Cardiac fibroblast (primary cell): ENCODE measurements around the gene KLHDC7B.

ENCODE experiments used
- DNase-seq, 2 donors: peaks; one replicate each; pipeline versions ENCODE4 v3.0.0 to v3.0.0-alpha.2; 2010; ENCODE audit warnings: low read depth in 2 of 2
- H3K4me3 ChIP-seq, 2 donors: replicated peaks in 1 of 2; 1 replicate in 1 of 2; 2 replicates in 1 of 2; pipeline ENCODE4 v1.5.1; 2011; ENCODE audit warnings: low read depth in 2 of 2, low read length in 2 of 2, mild to moderate bottlenecking in 2 of 2, moderate library complexity in 1 of 2
- TF ChIP-seq, protein P1 (sequence below): IDR thresholded peaks from one replicate; pipeline ENCODE4 v1.5.1; 2011; ENCODE audit warnings: low read depth, mild to moderate bottlenecking, low read length, inconsistent platforms

KLHDC7B gene

GRCh38 chr22:50569896-50570535 lies 24.3 kb downstream of the KLHDC7B start:
- TF ChIP-seq, protein P1, sequence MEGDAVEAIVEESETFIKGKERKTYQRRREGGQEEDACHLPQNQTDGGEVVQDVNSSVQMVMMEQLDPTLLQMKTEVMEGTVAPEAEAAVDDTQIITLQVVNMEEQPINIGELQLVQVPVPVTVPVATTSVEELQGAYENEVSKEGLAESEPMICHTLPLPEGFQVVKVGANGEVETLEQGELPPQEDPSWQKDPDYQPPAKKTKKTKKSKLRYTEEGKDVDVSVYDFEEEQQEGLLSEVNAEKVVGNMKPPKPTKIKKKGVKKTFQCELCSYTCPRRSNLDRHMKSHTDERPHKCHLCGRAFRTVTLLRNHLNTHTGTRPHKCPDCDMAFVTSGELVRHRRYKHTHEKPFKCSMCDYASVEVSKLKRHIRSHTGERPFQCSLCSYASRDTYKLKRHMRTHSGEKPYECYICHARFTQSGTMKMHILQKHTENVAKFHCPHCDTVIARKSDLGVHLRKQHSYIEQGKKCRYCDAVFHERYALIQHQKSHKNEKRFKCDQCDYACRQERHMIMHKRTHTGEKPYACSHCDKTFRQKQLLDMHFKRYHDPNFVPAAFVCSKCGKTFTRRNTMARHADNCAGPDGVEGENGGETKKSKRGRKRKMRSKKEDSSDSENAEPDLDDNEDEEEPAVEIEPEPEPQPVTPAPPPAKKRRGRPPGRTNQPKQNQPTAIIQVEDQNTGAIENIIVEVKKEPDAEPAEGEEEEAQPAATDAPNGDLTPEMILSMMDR, result no peak
- DNase-seq, result no peak
- no peak overlapping the region for H3K4me3 ChIP-seq

DNA sequence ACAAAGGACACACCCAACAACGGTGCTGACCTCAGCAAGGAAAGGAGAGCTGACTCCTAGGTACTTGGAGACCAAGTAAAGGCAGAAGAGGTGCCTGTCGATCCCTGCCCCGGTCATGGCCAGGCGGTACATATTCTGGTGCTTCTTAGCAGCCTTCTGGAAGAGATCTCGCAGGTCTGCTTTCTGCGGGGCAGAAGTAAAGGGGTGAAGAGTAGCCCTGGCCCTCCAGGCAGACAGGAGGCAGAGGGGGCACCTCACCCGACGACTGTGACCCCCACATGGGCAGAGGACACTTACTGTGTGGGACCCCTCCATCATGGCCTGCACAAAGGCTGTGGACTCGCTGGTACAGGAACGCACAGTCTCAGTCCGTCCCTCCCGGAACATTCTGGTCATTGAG lies 25.2 kb downstream of the KLHDC7B start:
- no peak overlapping the region for H3K4me3 ChIP-seq
- TF ChIP-seq, protein P1, result no peak
- no peak for DNase-seq

DNA sequence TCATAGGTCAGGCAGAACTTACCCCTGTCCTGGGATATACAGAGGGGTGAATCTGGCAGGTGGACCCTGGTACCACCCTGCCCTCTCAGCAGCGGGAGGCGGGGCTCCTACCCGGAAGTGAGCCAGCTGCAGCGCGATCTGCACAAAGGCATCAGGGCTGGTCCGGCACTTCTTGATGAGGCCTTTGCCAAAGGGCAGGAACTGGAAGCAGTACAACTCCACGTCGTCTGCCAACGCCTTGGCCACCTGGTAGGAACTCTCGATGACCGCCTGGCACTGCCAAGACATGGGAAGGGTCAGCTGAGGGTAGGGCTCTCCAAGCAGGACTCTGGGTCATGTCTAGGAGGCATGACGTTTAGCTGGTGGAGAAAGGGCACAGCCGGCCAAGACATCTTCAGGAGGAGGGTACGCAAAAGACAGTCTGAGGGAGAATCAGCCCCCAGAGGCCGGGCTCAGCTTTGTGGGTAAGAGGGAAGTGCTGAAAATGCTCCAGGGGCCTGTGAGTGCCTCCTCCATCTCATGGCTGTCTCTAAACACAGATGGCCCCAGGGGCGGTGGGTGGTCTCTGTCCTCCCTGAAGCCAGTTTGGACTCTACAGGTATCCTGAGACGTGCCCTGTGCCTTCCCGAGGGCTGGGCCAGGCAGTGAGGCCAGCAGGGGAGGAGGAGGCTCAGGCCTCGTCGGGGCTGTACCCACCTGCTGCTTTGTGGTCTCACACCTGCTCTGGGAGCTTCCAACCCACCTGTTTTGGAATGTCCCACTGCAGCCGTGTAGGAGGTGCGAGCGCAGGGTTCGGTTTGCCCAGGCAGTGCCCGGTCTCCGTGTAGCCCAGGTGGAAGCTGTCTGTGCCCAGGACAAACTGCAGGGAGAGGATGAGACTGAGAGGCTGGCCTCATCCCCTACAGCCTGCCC lies 25.8 kb downstream of the KLHDC7B start:
- TF ChIP-seq, protein P1, result no peak
- DNase-seq, result no peak

DNA sequence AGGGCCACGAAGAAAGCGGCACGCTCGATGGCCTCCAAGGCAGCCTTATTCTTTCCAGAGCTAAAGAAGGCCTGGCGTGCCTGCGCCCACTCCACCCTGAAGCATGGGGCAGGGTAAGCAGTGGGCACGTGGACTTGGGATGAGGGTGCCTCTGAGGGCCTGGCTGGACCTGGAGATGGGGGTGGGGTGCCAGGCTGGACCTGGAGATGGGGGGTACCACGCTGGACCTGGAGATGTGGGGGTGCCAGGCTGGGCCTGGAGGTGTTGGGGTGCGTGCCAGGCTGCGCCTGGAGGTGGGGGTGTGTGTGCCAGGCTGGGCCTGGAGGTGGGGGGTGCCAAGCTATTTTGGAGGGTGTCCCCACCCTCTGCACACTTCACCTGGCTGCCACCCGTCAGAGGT lies 27.3 kb downstream of the KLHDC7B start:
- H3K4me3 ChIP-seq, result no peak overlapping the region
- TF ChIP-seq, protein P1, result no peak
- no peak for DNase-seq

More for the DNA sequence above, 25.8 kb downstream of the KLHDC7B start:
- H3K4me3 ChIP-seq, result no peak overlapping the region

- TF ChIP-seq, protein P1, result no peak
- DNase-seq, result no peak
Observed at GRCh38 chr22:50573491-50574382, 28.0 kb downstream of the KLHDC7B start.

DNA sequence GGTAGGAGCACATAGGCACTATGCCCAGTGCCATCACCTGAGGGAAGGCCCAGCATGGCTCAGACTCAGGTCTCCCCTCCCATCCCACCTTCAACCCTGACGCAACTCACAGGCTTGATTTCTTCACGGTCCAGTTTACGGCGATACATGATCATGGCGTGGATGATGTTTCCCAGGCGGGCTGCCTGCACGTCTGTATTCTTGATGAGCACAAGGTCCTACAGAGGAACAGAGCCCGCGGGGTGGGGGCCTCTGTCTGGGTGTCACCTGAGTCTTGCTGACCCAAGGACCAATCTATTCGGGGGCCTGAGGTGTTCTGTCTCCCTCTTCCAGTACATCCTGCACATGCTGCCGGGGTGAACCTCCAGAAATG lies 28.7 kb downstream of the KLHDC7B start:
- no peak overlapping the region for H3K4me3 ChIP-seq
- TF ChIP-seq, protein P1, result no peak
- no peak for DNase-seq

More at GRCh38 chr22:50573491-50574382, 28.0 kb downstream of the KLHDC7B start:
- H3K4me3 ChIP-seq, result no peak overlapping the region
